ENCODE results near the gene STAT3. TPM values are rescaled to one million over a fixed set of nuclear protein-coding genes. Genes with fewer than 3 reads are reported as not detected.

Gene STAT3
- total and polyA plus RNA-seq, 9 of the 15 experiments (the other 6 are each of a cell fraction or from before 2014, with no cell fraction given), result 90.0 to 179 (median 114) TPM

DNA sequence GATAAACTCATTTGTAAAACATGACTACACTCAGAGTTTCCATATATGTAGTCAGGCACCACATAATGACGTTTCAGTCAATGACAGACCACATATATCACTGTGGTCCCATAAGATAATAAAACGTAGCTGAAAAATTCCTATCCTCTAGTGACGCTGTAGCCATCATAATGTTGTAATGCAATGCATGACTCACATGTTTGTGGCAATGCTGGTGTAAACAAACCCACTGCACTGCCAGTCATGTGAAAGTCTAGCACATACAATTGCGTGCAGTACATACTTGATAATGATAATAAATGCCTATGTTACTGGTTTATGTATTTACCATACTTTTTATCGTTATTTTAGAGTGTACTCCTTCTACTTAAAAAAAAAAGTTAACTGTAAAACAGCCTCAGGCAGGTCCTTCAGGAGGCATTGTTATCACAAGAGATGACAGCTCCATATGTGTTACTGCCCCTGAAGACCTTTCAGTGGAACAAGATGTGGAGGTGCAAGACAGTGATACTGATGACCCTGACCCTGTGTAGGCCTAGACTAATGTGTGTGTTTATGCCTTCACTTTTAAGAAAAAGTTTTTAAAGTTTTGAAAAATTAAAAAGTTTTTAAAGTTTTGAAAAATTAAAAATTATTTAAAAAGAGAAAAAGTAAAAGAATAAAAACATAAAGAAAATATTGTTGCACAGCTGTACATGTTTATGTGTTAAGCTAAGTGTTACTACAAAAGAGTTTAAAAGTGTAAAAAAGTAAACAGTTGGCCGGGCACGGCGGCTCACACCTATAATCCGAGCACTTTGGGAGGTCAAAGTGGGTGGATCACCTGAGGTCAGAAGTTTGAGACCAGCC lies 121.1 kb downstream of the STAT3 start (continued):
- TF ChIP-seq, protein P1, sequence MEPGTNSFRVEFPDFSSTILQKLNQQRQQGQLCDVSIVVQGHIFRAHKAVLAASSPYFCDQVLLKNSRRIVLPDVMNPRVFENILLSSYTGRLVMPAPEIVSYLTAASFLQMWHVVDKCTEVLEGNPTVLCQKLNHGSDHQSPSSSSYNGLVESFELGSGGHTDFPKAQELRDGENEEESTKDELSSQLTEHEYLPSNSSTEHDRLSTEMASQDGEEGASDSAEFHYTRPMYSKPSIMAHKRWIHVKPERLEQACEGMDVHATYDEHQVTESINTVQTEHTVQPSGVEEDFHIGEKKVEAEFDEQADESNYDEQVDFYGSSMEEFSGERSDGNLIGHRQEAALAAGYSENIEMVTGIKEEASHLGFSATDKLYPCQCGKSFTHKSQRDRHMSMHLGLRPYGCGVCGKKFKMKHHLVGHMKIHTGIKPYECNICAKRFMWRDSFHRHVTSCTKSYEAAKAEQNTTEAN (CRISPR knock-in tag; IDR thresholded peaks at IDR 0.05), result no peak
- TF ChIP-seq ZNF316 (IDR thresholded peaks at IDR 0.05), result peak; percentile 53
- TF ChIP-seq ZNF551 (CRISPR knock-in tag; IDR thresholded peaks at IDR 0.05), result no peak
- peak; percentile 55; the same call in 1 of the 2 replicates for TF ChIP-seq ZKSCAN8 (CRISPR knock-in tag; IDR thresholded peaks at IDR 0.05)
- TF ChIP-seq RFX5 (IDR thresholded peaks at IDR 0.05; ENCODE audit: low read depth, low read length), result no peak
- TF ChIP-seq STAG1 (CRISPR knock-in tag; IDR thresholded peaks at IDR 0.05; ENCODE audit: borderline replicate concordance), result no peak
- TF ChIP-seq, protein P2, sequence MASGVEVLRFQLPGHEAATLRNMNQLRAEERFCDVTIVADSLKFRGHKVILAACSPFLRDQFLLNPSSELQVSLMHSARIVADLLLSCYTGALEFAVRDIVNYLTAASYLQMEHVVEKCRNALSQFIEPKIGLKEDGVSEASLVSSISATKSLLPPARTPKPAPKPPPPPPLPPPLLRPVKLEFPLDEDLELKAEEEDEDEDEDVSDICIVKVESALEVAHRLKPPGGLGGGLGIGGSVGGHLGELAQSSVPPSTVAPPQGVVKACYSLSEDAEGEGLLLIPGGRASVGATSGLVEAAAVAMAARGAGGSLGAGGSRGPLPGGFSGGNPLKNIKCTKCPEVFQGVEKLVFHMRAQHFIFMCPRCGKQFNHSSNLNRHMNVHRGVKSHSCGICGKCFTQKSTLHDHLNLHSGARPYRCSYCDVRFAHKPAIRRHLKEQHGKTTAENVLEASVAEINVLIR (CRISPR knock-in tag; IDR thresholded peaks at IDR 0.05), result peak; percentile 85
- 0 out of 2 replicates have a peak, but pooled peaks have one; percentile 43 for TF ChIP-seq ZNF644 (tag; IDR thresholded peaks at IDR 0.05; ENCODE audit: low read depth)
- TF ChIP-seq POLR2B (IDR thresholded peaks at IDR 0.05; ENCODE audit: low read depth, partially characterized antibody), result peak; percentile 70
- TF ChIP-seq XRCC5 (IDR thresholded peaks at IDR 0.05; ENCODE audit: low read depth, low read length), result no peak
- TF ChIP-seq KDM2B (CRISPR knock-in tag; IDR thresholded peaks at IDR 0.05), result no peak
- TF ChIP-seq CHD2 (IDR thresholded peaks at IDR 0.05; ENCODE audit: low read depth, low read length), result no peak; the same call in 1 of the 2 replicates
- TF ChIP-seq POLR2H (tag; IDR thresholded peaks at IDR 0.05; ENCODE audit: low read depth), result peak; percentile 64; the same call in 1 of the 2 replicates
- peak in 1 of 2 experiments; percentile 81; a peak in 2 of 4 replicates for TF ChIP-seq TRIM24 (IDR thresholded peaks at IDR 0.05)
- TF ChIP-seq DMBX1 (CRISPR knock-in tag; IDR thresholded peaks at IDR 0.05; ENCODE audit: borderline replicate concordance), result no peak
- TF ChIP-seq, protein P3, sequence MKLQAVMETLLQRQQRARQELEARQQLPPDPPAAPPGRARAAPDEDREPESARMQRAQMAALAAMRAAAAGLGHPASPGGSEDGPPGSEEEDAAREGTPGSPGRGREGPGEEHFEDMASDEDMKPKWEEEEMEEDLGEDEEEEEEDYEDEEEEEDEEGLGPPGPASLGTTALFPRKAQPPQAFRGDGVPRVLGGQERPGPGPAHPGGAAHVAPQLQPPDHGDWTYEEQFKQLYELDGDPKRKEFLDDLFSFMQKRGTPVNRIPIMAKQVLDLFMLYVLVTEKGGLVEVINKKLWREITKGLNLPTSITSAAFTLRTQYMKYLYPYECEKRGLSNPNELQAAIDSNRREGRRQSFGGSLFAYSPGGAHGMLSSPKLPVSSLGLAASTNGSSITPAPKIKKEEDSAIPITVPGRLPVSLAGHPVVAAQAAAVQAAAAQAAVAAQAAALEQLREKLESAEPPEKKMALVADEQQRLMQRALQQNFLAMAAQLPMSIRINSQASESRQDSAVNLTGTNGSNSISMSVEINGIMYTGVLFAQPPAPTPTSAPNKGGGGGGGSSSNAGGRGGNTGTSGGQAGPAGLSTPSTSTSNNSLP (IDR thresholded peaks at IDR 0.05; ENCODE audit: borderline replicate concordance, low read depth, low read length), result peak; percentile 52; the same call in 1 of the 2 replicates
- TF ChIP-seq, protein P4, sequence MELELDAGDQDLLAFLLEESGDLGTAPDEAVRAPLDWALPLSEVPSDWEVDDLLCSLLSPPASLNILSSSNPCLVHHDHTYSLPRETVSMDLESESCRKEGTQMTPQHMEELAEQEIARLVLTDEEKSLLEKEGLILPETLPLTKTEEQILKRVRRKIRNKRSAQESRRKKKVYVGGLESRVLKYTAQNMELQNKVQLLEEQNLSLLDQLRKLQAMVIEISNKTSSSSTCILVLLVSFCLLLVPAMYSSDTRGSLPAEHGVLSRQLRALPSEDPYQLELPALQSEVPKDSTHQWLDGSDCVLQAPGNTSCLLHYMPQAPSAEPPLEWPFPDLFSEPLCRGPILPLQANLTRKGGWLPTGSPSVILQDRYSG (tag; conservative IDR thresholded peaks at IDR 0.05; ENCODE audit: low read depth), result 0 out of 2 replicates have a peak, but pooled peaks have one; percentile 40
- TF ChIP-seq, protein P5, sequence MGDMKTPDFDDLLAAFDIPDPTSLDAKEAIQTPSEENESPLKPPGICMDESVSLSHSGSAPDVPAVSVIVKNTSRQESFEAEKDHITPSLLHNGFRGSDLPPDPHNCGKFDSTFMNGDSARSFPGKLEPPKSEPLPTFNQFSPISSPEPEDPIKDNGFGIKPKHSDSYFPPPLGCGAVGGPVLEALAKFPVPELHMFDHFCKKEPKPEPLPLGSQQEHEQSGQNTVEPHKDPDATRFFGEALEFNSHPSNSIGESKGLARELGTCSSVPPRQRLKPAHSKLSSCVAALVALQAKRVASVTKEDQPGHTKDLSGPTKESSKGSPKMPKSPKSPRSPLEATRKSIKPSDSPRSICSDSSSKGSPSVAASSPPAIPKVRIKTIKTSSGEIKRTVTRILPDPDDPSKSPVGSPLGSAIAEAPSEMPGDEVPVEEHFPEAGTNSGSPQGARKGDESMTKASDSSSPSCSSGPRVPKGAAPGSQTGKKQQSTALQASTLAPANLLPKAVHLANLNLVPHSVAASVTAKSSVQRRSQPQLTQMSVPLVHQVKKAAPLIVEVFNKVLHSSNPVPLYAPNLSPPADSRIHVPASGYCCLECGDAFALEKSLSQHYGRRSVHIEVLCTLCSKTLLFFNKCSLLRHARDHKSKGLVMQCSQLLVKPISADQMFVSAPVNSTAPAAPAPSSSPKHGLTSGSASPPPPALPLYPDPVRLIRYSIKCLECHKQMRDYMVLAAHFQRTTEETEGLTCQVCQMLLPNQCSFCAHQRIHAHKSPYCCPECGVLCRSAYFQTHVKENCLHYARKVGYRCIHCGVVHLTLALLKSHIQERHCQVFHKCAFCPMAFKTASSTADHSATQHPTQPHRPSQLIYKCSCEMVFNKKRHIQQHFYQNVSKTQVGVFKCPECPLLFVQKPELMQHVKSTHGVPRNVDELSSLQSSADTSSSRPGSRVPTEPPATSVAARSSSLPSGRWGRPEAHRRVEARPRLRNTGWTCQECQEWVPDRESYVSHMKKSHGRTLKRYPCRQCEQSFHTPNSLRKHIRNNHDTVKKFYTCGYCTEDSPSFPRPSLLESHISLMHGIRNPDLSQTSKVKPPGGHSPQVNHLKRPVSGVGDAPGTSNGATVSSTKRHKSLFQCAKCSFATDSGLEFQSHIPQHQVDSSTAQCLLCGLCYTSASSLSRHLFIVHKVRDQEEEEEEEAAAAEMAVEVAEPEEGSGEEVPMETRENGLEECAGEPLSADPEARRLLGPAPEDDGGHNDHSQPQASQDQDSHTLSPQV (IDR thresholded peaks at IDR 0.05), result peak; percentile 88
